Measurements from ENCODE around the gene EFEMP2. TPM values are rescaled to one million over a fixed set of nuclear protein-coding genes. Genes with fewer than 3 reads are reported as not detected.
A peak's percentile ranks its signal among the peaks of the same experiment; 100 is the strongest.
"Not testable (repeated sequence)": the region's sequence is repeated elsewhere in the genome, so short reads cannot be mapped to it uniquely, and the experiment has no call there.

EFEMP2 gene
- polyA plus RNA-seq, 4 donors = 102 to 212 (median 121) TPM

GRCh38 chr11:65856689-65857499 is 15.7 kb downstream of the EFEMP2 start:
- peak in 1 of 4 donors; percentile 27 for DNase-seq (ENCODE audit: low read depth in 4 of 4, low spot score in 3 of 4)

- DNase-seq (ENCODE audit: low read depth in 4 of 4, low spot score in 3 of 4) = no peak
Measured at GRCh38 chr11:65855927-65856363, 16.7 kb downstream of the EFEMP2 start.

GRCh38 chr11:65854852-65855837 is 17.5 kb downstream of the EFEMP2 start:
- no peak for DNase-seq (ENCODE audit: low read depth in 4 of 4, low spot score in 3 of 4)

GRCh38 chr11:65854161-65854592 is 18.4 kb downstream of the EFEMP2 start:
- no peak for DNase-seq (ENCODE audit: low read depth in 4 of 4, low spot score in 3 of 4)

GRCh38 chr11:65853246-65853979 is 19.2 kb downstream of the EFEMP2 start:
- no peak for DNase-seq (ENCODE audit: low read depth in 4 of 4, low spot score in 3 of 4)

- no peak for DNase-seq (ENCODE audit: low read depth in 4 of 4, low spot score in 3 of 4)
Measured at GRCh38 chr11:65852508-65853245, 19.9 kb downstream of the EFEMP2 start.

GRCh38 chr11:65851811-65852507 is 20.6 kb downstream of the EFEMP2 start:
- no peak for DNase-seq (ENCODE audit: low read depth in 4 of 4, low spot score in 3 of 4)

GRCh38 chr11:65851083-65851579 is 21.5 kb downstream of the EFEMP2 start:
- DNase-seq (ENCODE audit: low read depth in 4 of 4, low spot score in 3 of 4) = no peak

- no peak for DNase-seq (ENCODE audit: low read depth in 4 of 4, low spot score in 3 of 4)
Measured at GRCh38 chr11:65850217-65851082, 22.1 kb downstream of the EFEMP2 start.

GRCh38 chr11:65849771-65850216 is 22.8 kb downstream of the EFEMP2 start:
- no peak for DNase-seq (ENCODE audit: low read depth in 4 of 4, low spot score in 3 of 4)

- DNase-seq (ENCODE audit: low read depth in 4 of 4, low spot score in 3 of 4) = no peak
Measured at GRCh38 chr11:65849366-65849765, 23.2 kb downstream of the EFEMP2 start.

- DNase-seq (ENCODE audit: low read depth in 4 of 4, low spot score in 3 of 4) = not testable (repeated sequence)
Measured at GRCh38 chr11:65848693-65849092, 23.9 kb downstream of the EFEMP2 start.

- DNase-seq (ENCODE audit: low read depth in 4 of 4, low spot score in 3 of 4) = no peak
Measured at GRCh38 chr11:65847746-65848145, 24.9 kb downstream of the EFEMP2 start.

GRCh38 chr11:65844231-65844872 is 28.2 kb downstream of the EFEMP2 start:
- no peak for DNase-seq (ENCODE audit: low read depth in 4 of 4, low spot score in 3 of 4)

- DNase-seq (ENCODE audit: low read depth in 4 of 4, low spot score in 3 of 4) = no peak
Measured at GRCh38 chr11:65843811-65844210, 28.8 kb downstream of the EFEMP2 start.

- no peak for DNase-seq (ENCODE audit: low read depth in 4 of 4, low spot score in 3 of 4)
Measured at GRCh38 chr11:65842144-65842543, 30.5 kb downstream of the EFEMP2 start.

GRCh38 chr11:65834202-65834601 is 38.4 kb downstream of the EFEMP2 start:
- DNase-seq (ENCODE audit: low read depth in 4 of 4, low spot score in 3 of 4) = no peak
